SU-DHL-6 (cell line): Measurements from ENCODE around the gene SYK.

ENCODE experiments used
- H2AFZ ChIP-seq: fragments of 200-600 bp; sonication (generic); 2 replicates; pipeline ENCODE4 v1.6.1; 2014; ENCODE audit warnings: low read depth, mild to moderate bottlenecking, moderate library complexity, mixed read lengths, antibody characterized with exemption, low read length; ENCODE audit not compliant: severe bottlenecking
- H3F3A ChIP-seq: fragments of 200-600 bp; shearing (Covaris generic); 2 replicates; pipeline ENCODE4 v1.6.0; 2016; ENCODE audit warnings: antibody characterized with exemption, mild to moderate bottlenecking; ENCODE audit not compliant: insufficient read depth
- H3K27ac ChIP-seq: fragments of 200-600 bp; sonication (generic); 2 replicates; pipeline ENCODE4 v1.5.1; 2016; ENCODE audit warnings: low read depth, mild to moderate bottlenecking, low read length, moderate library complexity, mixed read lengths
- H3K27me3 ChIP-seq: fragments of 200-600 bp; sonication (generic), shearing (Covaris generic); 2 replicates; pipeline ENCODE4 v1.6.0; 2014; ENCODE audit warnings: mild to moderate bottlenecking, low read length
- H3K36me3 ChIP-seq: fragments of 200-600 bp; sonication (generic); 2 replicates; pipeline ENCODE4 v1.6.1; 2014; ENCODE audit warnings: mild to moderate bottlenecking, low read length, mixed read lengths
- H3K4me2 ChIP-seq: fragments of 300-600, 200-600 bp; shearing (Covaris generic), sonication (generic); 2 replicates; pipeline ENCODE4 v1.6.0; 2014; ENCODE audit warnings: low read length, low read depth, mild to moderate bottlenecking; ENCODE audit not compliant: poor library complexity, severe bottlenecking
- H3K4me3 ChIP-seq: fragments of 200-600 bp; sonication (generic); 2 replicates; pipeline ENCODE4 v1.5.1; 2014; ENCODE audit warnings: antibody characterized with exemption, low read length, mild to moderate bottlenecking, mixed read lengths; ENCODE audit not compliant: insufficient read depth, poor library complexity, severe bottlenecking
- H3K79me2 ChIP-seq: fragments of 200-600 bp; sonication (generic); 2 replicates; pipeline ENCODE4 v1.6.1; 2014; ENCODE audit warnings: mild to moderate bottlenecking, low read length, moderate library complexity; ENCODE audit not compliant: insufficient read depth
- H3K9ac ChIP-seq: fragments of 200-600 bp; sonication (generic); 2 replicates; pipeline ENCODE4 v1.7.0; 2014; ENCODE audit warnings: mild to moderate bottlenecking, low read length
- H3K9me2 ChIP-seq: fragments of 200-600 bp; sonication (generic); replicated peaks from 2 replicates; pipeline ENCODE4 v1.6.1; 2014; ENCODE audit warnings: low read length; ENCODE audit not compliant: insufficient read depth
- H3K9me3 ChIP-seq: fragments of 200-600 bp; sonication (generic); 2 replicates; pipeline ENCODE4 v1.6.1; 2014; ENCODE audit warnings: low read length, mixed read lengths; ENCODE audit not compliant: insufficient read depth
- H4K20me1 ChIP-seq: fragments of 200-600 bp; sonication (generic); 2 replicates; pipeline ENCODE4 v1.6.1; 2014; ENCODE audit warnings: low read depth, mild to moderate bottlenecking, antibody characterized with exemption, low read length, moderate library complexity, mixed read lengths
- CTCF ChIP-seq: fragments of 200-600 bp; sonication (generic); IDR thresholded peaks from one replicate; pipeline ENCODE4 v1.5.1; 2017; ENCODE audit warnings: antibody characterized with exemption, mild to moderate bottlenecking, low read length, moderate library complexity; ENCODE audit not compliant: insufficient read depth, poor library complexity, severe bottlenecking
- EZH2phosphoT487 ChIP-seq: fragments of 200-600 bp; sonication (generic), shearing (Covaris generic); conservative IDR thresholded peaks from 2 replicates; pipeline ENCODE4 v1.6.1; 2018; ENCODE audit warnings: mild to moderate bottlenecking, antibody characterized with exemption, low read length, moderate library complexity, mixed read lengths

Gene SYK

DNA sequence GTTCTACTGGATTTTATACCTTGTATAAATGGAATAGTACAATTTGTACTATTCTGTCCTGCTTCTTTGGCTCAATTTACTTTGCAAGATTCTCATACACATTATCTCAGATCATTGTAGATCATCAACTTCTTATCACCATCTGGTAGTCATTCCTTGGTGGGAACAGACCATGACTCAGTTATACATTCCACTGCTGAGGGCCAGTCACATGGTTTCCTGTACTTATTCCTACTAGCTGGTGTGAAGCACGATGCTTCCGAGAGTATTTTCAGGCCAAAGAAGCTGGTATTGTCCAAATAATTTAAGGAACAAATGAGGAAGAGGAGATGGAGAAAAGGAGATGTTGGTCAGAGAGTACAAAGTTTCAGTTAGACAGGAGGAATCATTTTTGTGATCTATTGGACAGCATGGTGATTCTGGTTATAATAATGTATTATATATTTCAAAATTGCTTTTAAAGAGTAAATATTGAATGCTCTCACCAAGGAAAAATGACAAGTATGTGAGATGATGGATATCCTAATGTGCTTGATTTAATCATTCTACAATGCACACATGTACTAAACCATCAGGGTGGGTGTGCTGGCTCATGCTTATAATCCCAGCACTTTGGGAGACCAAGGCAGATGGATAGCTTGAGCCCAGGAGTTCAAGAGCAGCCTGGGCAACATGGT, 124.1 kb downstream of the SYK start:
- Histone ChIP-seq H3K9ac (no peak overlapping the region), H3K9me2 (no peaks in the 10 kb centered on the region), H3K27ac (no peak overlapping the region), H3K9me3 (no peaks in the 10 kb centered on the region), H3K79me2 (no peaks in the 10 kb centered on the region), H4K20me1 (no peaks in the 10 kb centered on the region), H2AFZ (no peak overlapping the region), H3K4me3 (no peak overlapping the region), H3F3A (no peaks in the 10 kb centered on the region), H3K36me3 (no peaks in the 10 kb centered on the region), H3K4me2 (no peak overlapping the region), H3K27me3 (no peaks in the 10 kb centered on the region)
- no peak for TF ChIP-seq EZH2phosphoT487
- no peak for TF ChIP-seq CTCF

- TF ChIP-seq CTCF (no peak), EZH2phosphoT487 (no peak)
- Histone ChIP-seq H3K4me2 (no peak overlapping the region), H3K27ac (no peak overlapping the region), H4K20me1 (no peaks in the 10 kb centered on the region), H3K4me3 (no peak overlapping the region), H3K9ac (no peak overlapping the region), H3K27me3 (no peaks in the 10 kb centered on the region), H2AFZ (no peak overlapping the region), H3K9me2 (no peaks in the 10 kb centered on the region), H3K9me3 (no peaks in the 10 kb centered on the region), H3F3A (no peaks in the 10 kb centered on the region), H3K36me3 (no peaks in the 10 kb centered on the region), H3K79me2 (no peaks in the 10 kb centered on the region)
Measured at GRCh38 chr9:90926936-90927335, 125.3 kb downstream of the SYK start.

DNA sequence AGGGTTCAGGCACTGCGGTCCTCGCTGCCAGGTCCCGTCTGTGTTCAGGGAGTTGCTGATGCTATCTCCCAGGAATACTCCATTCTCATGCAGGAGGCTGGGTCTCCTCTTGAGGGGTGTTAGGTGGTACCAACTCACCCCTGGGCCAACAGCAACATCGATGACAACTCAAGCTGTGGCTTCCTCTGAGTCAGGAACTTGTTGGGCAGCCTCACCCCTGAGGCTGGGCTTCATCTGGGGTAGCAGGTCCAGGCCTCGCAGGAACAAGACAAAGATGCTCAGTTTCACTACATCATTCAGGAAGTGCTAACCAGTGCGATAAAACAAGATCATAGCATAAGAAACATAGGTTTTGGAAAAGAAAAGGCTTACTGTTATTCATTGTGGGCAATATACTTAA, 125.9 kb downstream of the SYK start:
- H3K27ac ChIP-seq: no peak overlapping the region
- H3K4me2 ChIP-seq: no peak overlapping the region
- H3K9me2 ChIP-seq: no peaks in the 10 kb centered on the region
- H3K36me3 ChIP-seq: no peaks in the 10 kb centered on the region
- no peaks in the 10 kb centered on the region for H3F3A ChIP-seq
- H3K9ac ChIP-seq: no peak overlapping the region
- H3K9me3 ChIP-seq: no peaks in the 10 kb centered on the region
- H4K20me1 ChIP-seq: no peaks in the 10 kb centered on the region
- TF ChIP-seq CTCF (no peak), EZH2phosphoT487 (no peak)
- no peak overlapping the region for H2AFZ ChIP-seq
- H3K27me3 ChIP-seq: no peaks in the 10 kb centered on the region
- H3K79me2 ChIP-seq: no peaks in the 10 kb centered on the region
- H3K4me3 ChIP-seq: no peak overlapping the region
